Measurements from ENCODE around the gene RNF8. TPM values are rescaled to one million over a fixed set of nuclear protein-coding genes. Genes with fewer than 3 reads are reported as not detected.
"Not testable (repeated sequence)": the region's sequence is repeated elsewhere in the genome, so short reads cannot be mapped to it uniquely, and the experiment has no call there.

The RNF8 gene
- total and polyA plus RNA-seq, 2 experiments from 2014 or later = 30.6 to 30.8 TPM

- H3K4me1 ChIP-seq (ENCODE audit: insufficient read depth) = peaks cover 24% of the 10 kb centered on the region
- no peak overlapping the region for H3K4me2 ChIP-seq
- WGBS (ENCODE audit: low lambda C conversion rate, missing lambda C conversion rate) = 44% methylated on average over 3 of the region's 3 CpGs
- no peak overlapping the region for H2AFZ ChIP-seq
- H3K4me3 ChIP-seq = no peak overlapping the region
- peak overlapping the region; percentile 93 for H3K27ac ChIP-seq
- TF ChIP-seq EZH2 (IDR thresholded peaks at IDR 0.05; ENCODE audit: borderline replicate concordance) = no peak
- no peak for TF ChIP-seq EZH2phosphoT487 (IDR thresholded peaks at IDR 0.05; ENCODE audit: low read depth, severe bottlenecking, unreplicated experiment)
- TF ChIP-seq, protein P1, sequence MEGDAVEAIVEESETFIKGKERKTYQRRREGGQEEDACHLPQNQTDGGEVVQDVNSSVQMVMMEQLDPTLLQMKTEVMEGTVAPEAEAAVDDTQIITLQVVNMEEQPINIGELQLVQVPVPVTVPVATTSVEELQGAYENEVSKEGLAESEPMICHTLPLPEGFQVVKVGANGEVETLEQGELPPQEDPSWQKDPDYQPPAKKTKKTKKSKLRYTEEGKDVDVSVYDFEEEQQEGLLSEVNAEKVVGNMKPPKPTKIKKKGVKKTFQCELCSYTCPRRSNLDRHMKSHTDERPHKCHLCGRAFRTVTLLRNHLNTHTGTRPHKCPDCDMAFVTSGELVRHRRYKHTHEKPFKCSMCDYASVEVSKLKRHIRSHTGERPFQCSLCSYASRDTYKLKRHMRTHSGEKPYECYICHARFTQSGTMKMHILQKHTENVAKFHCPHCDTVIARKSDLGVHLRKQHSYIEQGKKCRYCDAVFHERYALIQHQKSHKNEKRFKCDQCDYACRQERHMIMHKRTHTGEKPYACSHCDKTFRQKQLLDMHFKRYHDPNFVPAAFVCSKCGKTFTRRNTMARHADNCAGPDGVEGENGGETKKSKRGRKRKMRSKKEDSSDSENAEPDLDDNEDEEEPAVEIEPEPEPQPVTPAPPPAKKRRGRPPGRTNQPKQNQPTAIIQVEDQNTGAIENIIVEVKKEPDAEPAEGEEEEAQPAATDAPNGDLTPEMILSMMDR (IDR thresholded peaks at IDR 0.05; ENCODE audit: poor library complexity) = no peak
- no peaks in the 10 kb centered on the region for H3K79me2 ChIP-seq
- no peaks in the 10 kb centered on the region for H3K36me3 ChIP-seq (replicated peaks; ENCODE audit: insufficient read depth, low read depth)
- no peaks in the 10 kb centered on the region for H3K9me2 ChIP-seq (replicated peaks; ENCODE audit: insufficient read depth)
- H4K20me1 ChIP-seq (ENCODE audit: insufficient read depth, poor library complexity, severe bottlenecking) = no peaks in the 10 kb centered on the region
- no peak for DNase-seq (ENCODE audit: low spot score)
- H3K27me3 ChIP-seq = no peaks in the 10 kb centered on the region
- H3K9me3 ChIP-seq (ENCODE audit: low read depth) = no peaks in the 10 kb centered on the region
These were observed 30.2 kb upstream of the RNF8 start for GRCh38 chr6:37323580-37323979.

- H3K4me3 ChIP-seq = no peak overlapping the region
- H3K9me3 ChIP-seq (ENCODE audit: low read depth) = no peaks in the 10 kb centered on the region
- WGBS (ENCODE audit: low lambda C conversion rate, missing lambda C conversion rate) = 71% methylated on average over 4 of the region's 4 CpGs
- no peak for TF ChIP-seq EZH2 (IDR thresholded peaks at IDR 0.05; ENCODE audit: borderline replicate concordance)
- no peak for TF ChIP-seq EZH2phosphoT487 (IDR thresholded peaks at IDR 0.05; ENCODE audit: low read depth, severe bottlenecking, unreplicated experiment)
- TF ChIP-seq, protein P1 (IDR thresholded peaks at IDR 0.05; ENCODE audit: poor library complexity) = no peak
- no peaks in the 10 kb centered on the region for H3K27me3 ChIP-seq
- peak overlapping the region; percentile 11 for H3K4me2 ChIP-seq
- peak overlapping the region; percentile 93 for H3K27ac ChIP-seq
- no peak for DNase-seq (ENCODE audit: low spot score)
- no peaks in the 10 kb centered on the region for H3K9me2 ChIP-seq (replicated peaks; ENCODE audit: insufficient read depth)
- H4K20me1 ChIP-seq (ENCODE audit: insufficient read depth, poor library complexity, severe bottlenecking) = no peaks in the 10 kb centered on the region
- peaks cover 24% of the 10 kb centered on the region for H3K4me1 ChIP-seq (ENCODE audit: insufficient read depth)
- H3K79me2 ChIP-seq = no peaks in the 10 kb centered on the region
- no peak overlapping the region for H2AFZ ChIP-seq
- H3K36me3 ChIP-seq (replicated peaks; ENCODE audit: insufficient read depth, low read depth) = no peaks in the 10 kb centered on the region
These were observed 29.4 kb upstream of the RNF8 start for GRCh38 chr6:37324131-37325033.

DNA sequence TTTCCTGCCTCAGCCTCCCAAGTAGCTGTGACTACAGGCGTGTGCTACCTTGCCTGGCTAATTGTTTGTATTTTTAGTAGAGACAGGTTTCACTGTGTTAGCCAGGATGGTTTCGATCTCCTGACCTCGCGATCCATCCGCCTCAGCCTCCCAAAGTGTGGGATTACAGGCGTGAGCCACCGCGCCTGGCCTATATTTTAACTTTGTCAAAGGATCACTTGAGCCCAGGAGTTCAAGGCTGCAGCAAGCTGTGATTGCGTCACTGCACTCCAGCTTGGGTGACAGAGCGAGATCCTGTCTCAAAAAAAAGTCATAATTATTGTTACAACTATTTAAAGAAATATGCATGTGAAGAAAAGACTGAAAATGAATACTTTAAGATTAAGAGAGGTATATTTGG, 23.4 kb upstream of the RNF8 start:
- H3K27ac ChIP-seq; H3K27me3 ChIP-seq; H4K20me1 ChIP-seq (ENCODE audit: insufficient read depth, poor library complexity, severe bottlenecking); DNase-seq (ENCODE audit: low spot score); H2AFZ ChIP-seq; H3K4me2 ChIP-seq; H3K36me3 ChIP-seq (replicated peaks; ENCODE audit: insufficient read depth, low read depth); H3K9me3 ChIP-seq (ENCODE audit: low read depth); H3K79me2 ChIP-seq; H3K4me3 ChIP-seq; H3K4me1 ChIP-seq (ENCODE audit: insufficient read depth); H3K9me2 ChIP-seq (replicated peaks; ENCODE audit: insufficient read depth): not testable (repeated sequence)
- WGBS (ENCODE audit: low lambda C conversion rate, missing lambda C conversion rate) = 91% methylated on average over 10 of the region's 10 CpGs

GRCh38 chr6:37331047-37331446, 22.7 kb upstream of the RNF8 start:
- Histone ChIP-seq H4K20me1 (ENCODE audit: insufficient read depth, poor library complexity, severe bottlenecking) (no peaks in the 10 kb centered on the region), H3K27ac (no peak overlapping the region), H3K9me2 (replicated peaks; ENCODE audit: insufficient read depth) (no peaks in the 10 kb centered on the region), H3K27me3 (no peaks in the 10 kb centered on the region), H3K36me3 (replicated peaks; ENCODE audit: insufficient read depth, low read depth) (no peaks in the 10 kb centered on the region), H3K9me3 (ENCODE audit: low read depth) (no peaks in the 10 kb centered on the region), H3K79me2 (no peaks in the 10 kb centered on the region), H3K4me2 (no peak overlapping the region), H3K4me3 (no peak overlapping the region), H3K4me1 (ENCODE audit: insufficient read depth) (no peaks in the 10 kb centered on the region), H2AFZ (no peak overlapping the region)
- TF ChIP-seq, protein P1 (IDR thresholded peaks at IDR 0.05; ENCODE audit: poor library complexity) = no peak
- TF ChIP-seq EZH2phosphoT487 (IDR thresholded peaks at IDR 0.05; ENCODE audit: low read depth, severe bottlenecking, unreplicated experiment) (no peak), EZH2 (IDR thresholded peaks at IDR 0.05; ENCODE audit: borderline replicate concordance) (no peak)
- 99% methylated on average over 13 of the region's 13 CpGs for WGBS (ENCODE audit: low lambda C conversion rate, missing lambda C conversion rate)
- no peak for DNase-seq (ENCODE audit: low spot score)

All from hepatocyte (in vitro differentiated cells).